Measurements from ENCODE around the gene PDCD5. TPM values are rescaled to one million over a fixed set of nuclear protein-coding genes. Genes with fewer than 3 reads are reported as not detected.

The PDCD5 gene
- total RNA-seq, 1 experiment from 2014 or later: 118 TPM

- no peak overlapping the region for H4K8ac ChIP-seq (replicated peaks; ENCODE audit: insufficient read length, low read depth, low read length)
- H4K91ac ChIP-seq (ENCODE audit: insufficient read length, low read depth, low read length): no peak overlapping the region
- H3K4me1 ChIP-seq (ENCODE audit: insufficient read depth, low read length): no peaks in the 10 kb centered on the region
Measured at GRCh38 chr19:32615569-32615968, 34.6 kb downstream of the PDCD5 start.

More at GRCh38 chr19:32615569-32615968, 34.6 kb downstream of the PDCD5 start:
- WGBS (ENCODE audit: extremely low coverage, insufficient read length, low lambda C conversion rate): no CpG with 5 or more reads among the region's 11 CpGs
- no peak overlapping the region for H3K27ac ChIP-seq (ENCODE audit: insufficient read length, low read depth, low read length)
- H3K27me3 ChIP-seq (ENCODE audit: insufficient read depth, low read length): no peaks in the 10 kb centered on the region
- no peak overlapping the region for H2BK120ac ChIP-seq (ENCODE audit: low read depth, low read length, poor library complexity, severe bottlenecking)
- H3K56ac ChIP-seq (ENCODE audit: insufficient read length, low read depth, low read length): no peak overlapping the region
- H3K79me2 ChIP-seq (ENCODE audit: insufficient read depth, low read length): no peaks in the 10 kb centered on the region
- H3K4me3 Mint-ChIP-seq: no peak overlapping the region; a peak in 1 of 5 replicates
- peaks cover 32 to 72% (median 71%) of the 10 kb centered on the region in 3 experiments for H3K36me3 Mint-ChIP-seq (ENCODE audit: insufficient read depth in 1 of 3, low read depth in 3 of 3)
- H3K4me2 ChIP-seq (ENCODE audit: insufficient read depth, insufficient read length, low read length): no peak overlapping the region
- H3K9ac ChIP-seq (ENCODE audit: extremely low read depth, insufficient read length, low read length): no peak overlapping the region
- H3K9me3 ChIP-seq (ENCODE audit: control insufficient read depth, low read depth, low read length): no peaks in the 10 kb centered on the region
- H3K18ac ChIP-seq (ENCODE audit: insufficient read length, low read depth, low read length): no peak overlapping the region
- H3K27me3 Mint-ChIP-seq (ENCODE audit: low read depth): no peaks in the 10 kb centered on the region
- no peak overlapping the region for H3T11ph ChIP-seq (ENCODE audit: low read length)
- H2AFZ ChIP-seq (ENCODE audit: low read length): no peak overlapping the region
- no peaks in the 10 kb centered on the region for H4K20me1 ChIP-seq (ENCODE audit: control insufficient read depth, insufficient read depth, insufficient read length)
- H3K79me1 ChIP-seq (ENCODE audit: insufficient read depth, low read depth, low read length, poor library complexity, severe bottlenecking): no peaks in the 10 kb centered on the region
- no peak for DNase-seq
- no peak overlapping the region for H3K4ac ChIP-seq (ENCODE audit: low read depth, low read length)
- no peak overlapping the region for H2BK15ac ChIP-seq (ENCODE audit: low read depth, low read length)
- H3K23me2 ChIP-seq (ENCODE audit: insufficient read length, low read depth, low read length, poor library complexity, severe bottlenecking): no peaks in the 10 kb centered on the region
- H3K4me1 Mint-ChIP-seq: no peaks in the 10 kb centered on the region
- no peak overlapping the region for H2BK20ac ChIP-seq (ENCODE audit: low read depth, low read length, poor library complexity, severe bottlenecking)
- no peak overlapping the region for H4K5ac ChIP-seq (ENCODE audit: insufficient read length, low read depth, low read length)
- no peak overlapping the region for H3K23ac ChIP-seq (ENCODE audit: insufficient read length, low read depth, low read length)
- H3K9me3 Mint-ChIP-seq: no peaks in the 10 kb centered on the region
- no peak overlapping the region for H3K14ac ChIP-seq (ENCODE audit: insufficient read depth, low read length)
- H2BK5ac ChIP-seq (ENCODE audit: insufficient read length, low read length): no peak overlapping the region
- no peak overlapping the region for H3K27ac Mint-ChIP-seq
- no peak overlapping the region for H2AK5ac ChIP-seq (ENCODE audit: insufficient read length, low read length)
- no peak for TF ChIP-seq CTCF (conservative IDR thresholded peaks at IDR 0.05)
- H2BK12ac ChIP-seq (ENCODE audit: insufficient read length, low read depth, low read length): no peak overlapping the region
